Stimulated activated CD8-positive, alpha-beta memory T cell treated with anti-CD3 and anti-CD28 coated beads, Interleukin-4, amount 100 ng/mL, for 24 hours (primary cell): ENCODE results near the gene PLEKHB2.
"Not testable (repeated sequence)": the region's sequence is repeated elsewhere in the genome, so short reads cannot be mapped to it uniquely, and the experiment has no call there.

Experiments used
- DNase-seq: peaks from one replicate; pipeline ENCODE4 v3.0.0-alpha.2; 2020; ENCODE audit warnings: low read depth

Gene PLEKHB2

GRCh38 chr2:131143803-131144202 lies 38.7 kb downstream of the PLEKHB2 start:
- no peak for DNase-seq

GRCh38 chr2:131145040-131145439 lies 39.9 kb downstream of the PLEKHB2 start:
- no peak for DNase-seq

GRCh38 chr2:131146231-131146630 lies 41.1 kb downstream of the PLEKHB2 start:
- no peak for DNase-seq

GRCh38 chr2:131146749-131147148 lies 41.6 kb downstream of the PLEKHB2 start:
- DNase-seq, result no peak

- no peak for DNase-seq
These were observed 43.3 kb downstream of the PLEKHB2 start for GRCh38 chr2:131148426-131148825.

GRCh38 chr2:131150109-131150508 lies 45.0 kb downstream of the PLEKHB2 start:
- not testable (repeated sequence) for DNase-seq

GRCh38 chr2:131151398-131151797 lies 46.3 kb downstream of the PLEKHB2 start:
- DNase-seq, result no peak

- no peak for DNase-seq
These were observed 46.9 kb downstream of the PLEKHB2 start for GRCh38 chr2:131152074-131152473.

GRCh38 chr2:131153529-131153928 lies 48.4 kb downstream of the PLEKHB2 start:
- no peak for DNase-seq

- DNase-seq, result peak; percentile 65
These were observed 49.0 kb downstream of the PLEKHB2 start for GRCh38 chr2:131154071-131154531.

GRCh38 chr2:131154647-131155046 lies 49.5 kb downstream of the PLEKHB2 start:
- no peak for DNase-seq

- no peak for DNase-seq
These were observed 50.2 kb downstream of the PLEKHB2 start for GRCh38 chr2:131155208-131155855.

- no peak for DNase-seq
These were observed 51.5 kb downstream of the PLEKHB2 start for GRCh38 chr2:131156452-131157149.

GRCh38 chr2:131165562-131165961 lies 60.4 kb downstream of the PLEKHB2 start:
- not testable (repeated sequence) for DNase-seq

- no peak for DNase-seq
These were observed 63.4 kb downstream of the PLEKHB2 start for GRCh38 chr2:131168538-131168937.

GRCh38 chr2:131178050-131178449 lies 72.9 kb downstream of the PLEKHB2 start:
- not testable (repeated sequence) for DNase-seq

- DNase-seq, result not testable (repeated sequence)
These were observed 73.7 kb downstream of the PLEKHB2 start for GRCh38 chr2:131178721-131179418.

GRCh38 chr2:131181451-131181850 lies 76.3 kb downstream of the PLEKHB2 start:
- not testable (repeated sequence) for DNase-seq

GRCh38 chr2:131193421-131193820 lies 88.3 kb downstream of the PLEKHB2 start:
- DNase-seq, result not testable (repeated sequence)

- not testable (repeated sequence) for DNase-seq
These were observed 91.0 kb downstream of the PLEKHB2 start for GRCh38 chr2:131196186-131196585.
